NT2/D1 (cell line): Measurements from ENCODE around the gene CTPS2.

ENCODE experiments used
- YY1 ChIP-seq: IDR thresholded peaks from 2 replicates; pipeline ENCODE4 v1.6.1; 2011; ENCODE audit not compliant: insufficient read length, insufficient read depth
- ZNF274 ChIP-seq: IDR thresholded peaks from 2 replicates; pipeline ENCODE4 v1.6.1; 2011; ENCODE audit warnings: mild to moderate bottlenecking, low read depth, low read length

DNA sequence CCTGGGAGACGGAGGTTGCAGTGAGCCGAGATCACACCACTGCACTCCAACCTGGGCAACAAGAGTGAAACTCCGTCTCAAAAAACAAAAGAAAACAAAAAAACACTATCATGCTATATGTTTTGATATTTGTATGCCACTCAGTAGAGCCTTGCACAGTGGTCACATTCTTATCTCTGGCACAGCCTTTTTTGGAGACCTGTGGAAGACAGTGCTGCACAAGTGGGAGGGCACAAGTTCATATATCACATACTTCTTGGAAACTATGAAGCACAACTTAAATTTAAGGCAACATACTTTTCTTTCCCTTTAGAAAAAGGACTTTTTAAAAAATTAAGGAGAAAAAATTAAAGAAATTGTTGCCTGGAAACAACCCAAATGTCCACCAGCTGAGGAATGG is 76.9 kb downstream of the CTPS2 start:
- no peak for TF ChIP-seq ZNF274
- TF ChIP-seq YY1 = no peak
